ENCODE measurements around the gene OLFM1. TPM values are rescaled to one million over a fixed set of nuclear protein-coding genes. Genes with fewer than 3 reads are reported as not detected.

OLFM1 gene
- total RNA-seq, 1 donor from 2014 or later: 1.8 TPM

GRCh38 chr9:135087899-135088347 is 455 bp downstream of the OLFM1 start:
- no peak for DNase-seq (ENCODE audit: low spot score)

DNA sequence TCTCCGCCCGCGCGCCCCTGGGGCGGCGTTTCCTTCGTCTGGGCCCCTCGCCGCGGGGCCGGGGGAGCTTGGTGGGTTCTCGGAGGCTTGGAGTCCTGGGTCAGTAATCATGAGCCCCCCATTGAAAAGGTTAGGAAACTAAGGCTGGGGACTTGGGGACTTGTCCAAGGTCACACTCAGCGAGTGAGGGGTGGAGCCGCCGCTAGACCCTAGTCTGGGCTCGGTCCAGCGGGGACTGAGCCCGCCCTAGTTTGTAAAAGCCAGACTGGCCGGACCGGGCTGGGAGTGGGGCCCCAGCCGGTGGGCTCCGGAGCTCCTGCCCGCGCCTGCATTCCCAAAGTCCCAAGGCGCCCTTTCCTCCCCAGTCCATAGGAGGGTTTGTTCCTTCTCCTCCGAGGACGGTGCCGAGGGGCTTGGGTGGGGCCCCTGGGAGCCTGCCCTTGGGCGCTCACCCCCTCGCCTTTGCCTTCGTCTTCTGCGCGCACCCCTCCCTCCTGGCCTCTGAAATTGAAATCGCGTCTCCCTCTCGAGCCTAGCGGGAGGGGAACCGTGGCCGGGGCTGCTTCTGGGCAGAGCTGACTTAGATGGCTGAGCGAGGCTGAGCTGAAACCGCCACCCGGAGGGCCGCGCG is 995 bp downstream of the OLFM1 start:
- ATAC-seq: no peak
- no peak for DNase-seq (ENCODE audit: low spot score)

More at GRCh38 chr9:135087899-135088347, 455 bp downstream of the OLFM1 start:
- ATAC-seq: no peak

DNA sequence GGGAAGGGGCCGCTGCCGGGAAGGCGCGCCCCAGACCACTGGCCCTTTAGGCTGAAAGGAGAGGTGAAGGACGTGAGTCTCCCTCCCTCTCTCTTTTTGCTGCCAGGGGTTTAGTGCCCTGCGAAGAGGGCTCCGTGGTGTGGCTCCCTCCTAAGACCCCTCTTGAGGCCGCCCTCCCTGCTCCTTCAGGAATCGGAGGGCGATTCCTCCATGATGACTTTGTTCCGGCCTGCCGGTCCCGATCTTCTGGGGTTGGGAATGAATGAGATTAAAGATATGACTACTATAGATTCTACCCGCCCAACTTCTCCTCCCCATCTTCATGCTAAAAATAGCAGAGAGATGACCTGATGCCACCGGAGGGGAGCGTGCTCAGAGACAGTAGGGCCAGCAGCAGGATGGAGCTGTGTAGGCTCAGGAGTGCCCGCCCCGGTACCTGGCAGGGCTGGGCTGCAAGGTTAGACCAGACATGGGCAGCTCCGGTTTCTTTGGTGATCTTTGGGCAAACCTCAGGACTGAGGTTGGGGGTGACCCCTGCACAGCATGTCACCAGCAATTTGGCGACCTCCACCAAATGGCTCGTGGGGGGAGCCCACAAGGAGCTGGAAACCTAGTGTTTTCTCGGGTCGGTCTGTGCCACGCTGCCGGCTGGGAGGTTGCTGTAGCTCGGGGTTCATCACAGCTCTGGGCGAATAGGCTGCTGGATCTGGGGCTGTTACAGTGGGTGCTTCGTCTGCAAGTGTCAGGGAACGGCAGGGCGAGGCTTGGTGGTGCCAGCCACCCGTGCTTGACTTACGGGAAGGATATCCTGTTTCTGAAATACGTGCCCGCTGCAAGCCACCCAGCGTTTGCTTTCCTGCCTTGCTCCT is 1.7 kb downstream of the OLFM1 start:
- ATAC-seq: no peak
- DNase-seq (ENCODE audit: low spot score): no peak

DNA sequence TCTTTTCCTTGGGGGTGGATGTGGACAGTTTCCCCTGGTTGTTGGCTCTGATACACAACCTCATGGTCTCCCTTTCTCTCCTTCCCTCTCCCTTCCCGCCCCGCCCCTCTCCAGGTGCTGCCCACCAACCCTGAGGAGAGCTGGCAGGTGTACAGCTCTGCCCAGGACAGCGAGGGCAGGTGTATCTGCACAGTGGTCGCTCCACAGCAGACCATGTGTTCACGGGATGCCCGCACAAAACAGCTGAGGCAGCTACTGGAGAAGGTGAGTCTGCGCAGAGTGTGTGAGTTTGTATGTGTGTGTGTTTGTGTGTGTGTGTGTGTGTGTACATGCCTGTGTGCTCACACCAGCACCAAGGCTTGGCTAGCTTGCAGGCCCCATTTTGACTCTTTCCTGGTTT is 2.6 kb downstream of the OLFM1 start:
- DNase-seq (ENCODE audit: low spot score): no peak
- no peak for ATAC-seq

- no peak for ATAC-seq
- no peak for DNase-seq (ENCODE audit: low spot score)
Observed at GRCh38 chr9:135090547-135090946, 3.1 kb downstream of the OLFM1 start.

DNA sequence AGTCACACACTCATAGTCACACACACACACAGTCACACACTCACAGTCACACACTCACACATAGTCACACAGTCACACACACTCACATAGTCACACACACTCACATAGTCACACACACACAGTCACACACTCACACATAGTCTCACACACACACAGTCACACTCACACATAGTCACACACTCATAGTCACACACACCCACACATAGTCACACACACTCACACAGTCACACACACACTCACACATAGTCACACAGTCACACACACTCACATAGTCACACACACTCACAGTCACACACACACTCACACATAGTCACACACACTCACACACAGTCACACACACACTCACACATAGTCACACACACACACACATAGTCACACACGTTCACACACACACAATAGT is 4.1 kb downstream of the OLFM1 start:
- ATAC-seq (no peak), DNase-seq (ENCODE audit: low spot score) (no peak)

GRCh38 chr9:135093111-135093510 is 5.6 kb downstream of the OLFM1 start:
- DNase-seq (ENCODE audit: low spot score) (no peak), ATAC-seq (no peak)

DNA sequence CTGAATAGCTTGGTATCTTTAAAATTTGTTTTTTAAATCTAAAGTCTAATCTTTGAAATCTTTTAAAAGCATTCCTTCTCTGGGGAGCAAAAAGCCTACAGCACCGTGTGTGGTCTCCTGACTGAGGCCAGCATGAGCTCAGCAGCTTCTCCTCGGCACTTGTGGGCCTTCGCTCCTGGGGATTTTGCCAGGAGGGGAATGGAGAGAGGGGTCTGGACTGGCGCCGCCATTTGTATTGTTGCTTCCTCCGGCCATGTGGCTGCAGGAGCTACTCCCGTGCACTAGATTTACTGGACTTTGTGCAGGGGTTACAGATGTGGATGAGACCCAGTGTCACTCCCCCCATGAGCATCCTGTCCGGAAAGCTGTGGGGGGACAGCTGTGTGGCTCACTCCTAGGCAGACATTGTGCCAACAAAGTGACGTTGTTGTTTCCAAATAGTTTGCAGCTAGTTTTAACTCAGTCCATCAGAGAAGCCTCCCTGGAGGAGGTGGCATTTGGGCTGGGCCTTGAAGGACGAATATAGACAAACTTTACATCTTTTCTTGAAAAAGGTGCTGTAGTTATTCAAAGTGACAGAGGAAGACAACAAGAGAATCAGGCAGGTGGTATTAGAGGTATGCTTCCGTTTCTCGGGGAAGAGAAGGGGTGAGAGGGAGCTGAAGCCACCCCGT is 6.6 kb downstream of the OLFM1 start:
- no peak for DNase-seq (ENCODE audit: low spot score)
- no peak for ATAC-seq

DNA sequence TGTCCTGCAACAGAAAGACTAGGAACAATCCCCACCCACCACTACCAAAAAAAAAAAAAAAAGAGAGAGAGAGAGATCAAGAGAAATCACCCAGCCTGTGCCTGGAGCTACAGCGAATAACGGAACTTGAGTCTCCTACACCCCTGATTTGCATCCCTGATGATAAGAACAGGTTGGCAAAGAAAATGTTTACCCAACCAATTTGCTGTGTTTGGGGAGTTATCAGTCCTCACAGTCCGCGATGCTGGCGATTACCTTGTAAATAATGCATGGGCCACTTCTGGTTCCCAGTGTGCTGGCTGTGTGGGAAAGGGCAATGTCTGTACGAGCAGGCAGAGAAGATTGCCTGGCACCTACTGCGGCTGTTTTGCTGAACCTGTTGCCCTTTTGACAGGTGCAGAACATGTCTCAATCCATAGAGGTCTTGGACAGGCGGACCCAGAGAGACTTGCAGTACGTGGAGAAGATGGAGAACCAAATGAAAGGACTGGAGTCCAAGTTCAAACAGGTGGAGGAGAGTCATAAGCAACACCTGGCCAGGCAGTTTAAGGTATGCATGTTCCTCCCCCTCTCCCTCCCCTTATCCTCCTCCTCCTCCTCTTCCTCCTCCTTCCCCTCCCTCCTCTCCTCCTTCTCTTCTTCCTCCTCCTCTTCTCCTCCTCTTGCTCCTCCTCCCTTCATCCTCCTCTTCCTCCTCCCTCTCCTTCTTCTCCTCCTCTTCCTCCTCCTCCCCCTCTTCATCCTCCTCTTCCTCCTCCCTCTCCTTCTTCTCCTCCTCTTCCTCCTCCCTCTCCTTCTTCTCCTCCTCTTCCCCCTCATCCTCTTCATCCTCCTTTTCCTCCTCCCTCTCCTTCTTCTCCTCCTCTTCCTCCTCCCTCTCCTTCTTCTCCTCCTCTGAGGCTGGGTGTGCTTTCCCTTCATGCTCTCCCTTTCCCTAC is 8.3 kb downstream of the OLFM1 start:
- ATAC-seq (no peak), DNase-seq (ENCODE audit: low spot score) (no peak)

- DNase-seq (ENCODE audit: low spot score): no peak
Observed at GRCh38 chr9:135096408-135096895, 9.0 kb downstream of the OLFM1 start.

DNA sequence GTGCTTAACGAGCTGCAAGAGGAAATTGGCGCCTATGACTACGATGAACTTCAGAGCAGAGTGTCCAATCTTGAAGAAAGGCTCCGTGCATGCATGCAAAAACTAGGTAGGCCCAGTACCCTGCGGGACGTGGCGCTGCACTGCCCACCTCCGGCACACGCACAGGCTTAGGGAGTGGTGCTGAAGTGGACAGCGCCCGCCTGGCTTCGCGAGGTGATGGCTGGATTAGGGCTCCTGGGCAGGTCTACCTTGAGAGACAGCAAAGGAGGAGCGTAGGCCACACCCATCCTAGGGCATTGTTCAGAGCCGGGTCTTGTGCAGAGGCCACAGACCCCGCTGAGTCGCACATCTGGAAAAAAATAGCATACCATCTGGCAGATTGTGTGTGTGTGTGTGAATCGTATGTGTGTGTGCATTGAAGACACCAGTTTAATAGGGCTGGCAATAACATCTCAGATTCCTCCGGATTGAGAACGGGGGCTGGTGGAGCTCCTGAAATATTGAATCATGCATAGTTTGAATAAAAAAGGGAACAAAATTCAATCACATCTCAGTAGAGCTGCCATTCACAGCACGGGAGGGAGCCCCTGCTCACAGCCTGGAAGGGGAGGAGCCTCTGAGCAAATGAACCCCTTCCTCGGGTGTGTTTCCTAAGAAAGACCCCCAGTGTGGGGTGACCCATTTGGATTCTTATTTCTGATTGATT is 11.1 kb downstream of the OLFM1 start:
- DNase-seq (ENCODE audit: low spot score) (no peak), ATAC-seq (peak; percentile 58)

More at GRCh38 chr9:135096408-135096895, 9.0 kb downstream of the OLFM1 start:
- ATAC-seq: no peak

DNA sequence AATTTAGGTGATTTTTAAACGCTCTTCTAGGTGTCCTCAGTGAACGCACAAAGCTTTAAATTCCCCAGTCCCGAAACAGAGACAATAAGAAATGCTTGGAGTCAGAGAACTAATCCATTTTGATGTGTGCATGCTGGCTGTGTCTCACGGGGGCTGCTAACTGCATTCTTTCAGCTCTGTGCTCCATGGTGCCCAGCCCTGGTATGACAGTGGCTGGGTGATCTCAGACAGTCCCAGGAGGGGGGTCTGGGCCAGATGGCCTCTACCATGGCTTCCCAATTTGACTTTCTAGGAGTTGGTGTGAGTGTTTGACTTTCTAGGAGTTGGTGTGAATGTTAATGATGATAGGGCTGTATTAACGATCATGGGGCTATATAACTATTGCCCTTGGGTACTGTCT is 12.1 kb downstream of the OLFM1 start:
- no peak for DNase-seq (ENCODE audit: low spot score)

DNA sequence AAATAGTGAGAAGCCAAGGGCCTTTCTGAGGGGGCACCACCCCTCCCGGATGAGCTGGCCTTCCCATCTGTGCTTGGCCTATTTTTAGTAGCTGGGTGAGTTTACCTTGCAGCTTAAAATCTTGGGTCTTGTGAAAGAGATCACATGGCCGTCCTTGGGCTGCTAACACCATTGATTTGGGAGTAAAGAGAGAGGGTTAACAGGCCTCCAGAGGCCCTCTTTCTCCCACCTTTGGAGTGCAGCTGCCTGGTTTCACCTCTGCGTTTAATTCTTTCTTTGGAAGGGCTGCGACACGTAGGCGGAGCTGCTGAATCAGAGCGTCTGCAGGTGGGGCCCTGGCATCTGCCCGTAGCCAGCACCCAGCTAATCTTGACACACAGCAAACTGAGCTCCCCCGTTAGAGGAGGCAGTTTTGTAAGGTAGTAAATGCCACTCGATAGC is 12.8 kb downstream of the OLFM1 start:
- no peak for DNase-seq (ENCODE audit: low spot score)

More for the DNA sequence above, 12.1 kb downstream of the OLFM1 start:
- ATAC-seq: no peak

DNA sequence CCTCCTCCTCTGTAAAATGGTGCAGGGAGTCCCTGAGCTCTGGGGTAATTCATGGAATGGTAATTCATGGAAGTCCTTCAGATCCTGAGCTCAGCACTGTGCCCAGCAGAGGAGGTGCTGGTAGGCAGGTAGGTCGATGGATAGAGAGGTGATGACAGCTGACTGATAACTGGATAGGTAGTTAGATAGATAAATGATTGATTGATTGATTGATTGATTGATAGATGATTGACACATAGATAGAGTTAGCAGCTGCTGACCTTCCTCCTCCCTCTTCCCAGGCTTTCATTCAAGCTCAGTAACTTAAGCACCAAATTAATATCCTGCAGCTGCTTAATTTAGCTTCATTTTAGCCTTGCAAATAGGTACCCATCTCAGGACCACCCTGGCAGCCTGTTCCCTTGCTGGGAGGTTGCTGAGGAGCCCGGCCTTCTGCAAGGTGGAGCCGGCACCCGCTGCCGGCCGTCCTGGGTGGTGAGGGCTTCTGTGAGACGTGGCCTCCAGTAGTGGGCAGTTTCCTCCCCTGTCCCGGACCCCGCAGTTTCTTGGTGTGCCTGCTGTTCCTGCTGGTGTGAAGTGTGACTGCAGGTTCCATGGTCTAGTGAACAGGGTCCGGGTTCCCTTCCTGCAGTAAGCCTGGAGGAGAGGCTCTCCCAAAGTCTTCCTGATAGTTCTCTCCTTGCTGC is 13.4 kb downstream of the OLFM1 start:
- ATAC-seq: no peak
- no peak for DNase-seq (ENCODE audit: low spot score)

More for the DNA sequence above, 12.8 kb downstream of the OLFM1 start:
- ATAC-seq: no peak

DNA sequence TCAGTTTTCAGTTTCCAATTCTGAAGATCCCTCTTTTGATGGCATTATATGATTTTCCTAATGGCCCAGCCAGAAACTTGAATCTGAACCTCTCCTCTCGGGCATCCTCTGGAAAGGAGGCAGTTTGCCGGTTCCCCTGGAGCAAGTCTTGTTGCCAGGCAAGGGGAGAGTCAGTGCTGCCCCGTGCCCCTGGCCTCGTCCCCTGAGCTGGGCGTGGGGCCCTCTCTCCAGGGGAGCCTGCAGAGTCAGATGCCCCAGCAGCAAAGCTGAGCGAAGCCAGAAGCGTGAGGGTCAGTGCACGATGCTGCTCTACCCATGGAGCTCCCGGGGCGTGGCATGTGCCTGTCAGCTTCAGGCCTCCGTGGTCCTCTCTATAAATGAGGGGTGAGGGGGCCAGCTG is 14.0 kb downstream of the OLFM1 start:
- no peak for ATAC-seq
- no peak for DNase-seq (ENCODE audit: low spot score)

GRCh38 chr9:135101926-135102325 is 14.5 kb downstream of the OLFM1 start:
- DNase-seq (ENCODE audit: low spot score): no peak
- ATAC-seq: no peak

DNA sequence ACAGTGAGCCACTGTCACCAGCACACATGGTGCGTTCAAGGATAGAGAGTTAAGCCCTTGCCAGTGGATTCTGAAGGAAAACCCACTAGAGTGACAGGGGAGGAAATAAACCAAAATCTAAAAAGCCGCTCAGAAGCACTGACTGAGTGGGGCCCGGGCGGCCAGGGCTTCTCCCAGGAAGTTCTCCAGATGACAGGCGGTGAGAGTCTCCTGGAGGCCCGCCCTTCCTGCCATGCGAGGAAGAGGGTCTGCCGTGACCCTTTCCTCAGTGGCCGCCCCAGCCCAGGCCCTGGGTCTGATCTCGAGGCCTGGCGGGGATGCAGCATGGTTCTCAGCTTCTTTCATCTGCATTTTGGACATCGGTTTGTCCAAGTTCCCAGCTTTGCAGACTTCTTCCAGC is 14.9 kb downstream of the OLFM1 start:
- no peak for DNase-seq (ENCODE audit: low spot score)
- no peak for ATAC-seq

- ATAC-seq (no peak), DNase-seq (ENCODE audit: low spot score) (no peak)
Observed at GRCh38 chr9:135103001-135103446, 15.6 kb downstream of the OLFM1 start.
